COLO668 (cell line): Measurements from ENCODE around the gene OPCML.

Source experiments
- DNase-seq: peaks from one replicate; lab custom pipeline; 2025; ENCODE audit not compliant: unreplicated experiment; lab: John Stamatoyannopoulos, UW

OPCML gene

GRCh38 chr11:132463295-132464002 lies 1068.9 kb downstream of the OPCML start:
- no peak for DNase-seq

- no peak for DNase-seq
Observed at GRCh38 chr11:132459736-132460135, 1072.6 kb downstream of the OPCML start.

- peak; percentile 23 for DNase-seq
Observed at GRCh38 chr11:132457445-132457844, 1074.9 kb downstream of the OPCML start.

GRCh38 chr11:132456751-132457328 lies 1075.5 kb downstream of the OPCML start:
- DNase-seq: peak; percentile 58

- DNase-seq: no peak
Observed at GRCh38 chr11:132455044-132455443, 1077.3 kb downstream of the OPCML start.

- DNase-seq: no peak
Observed at GRCh38 chr11:132453406-132453805, 1078.9 kb downstream of the OPCML start.

GRCh38 chr11:132452616-132453015 lies 1079.7 kb downstream of the OPCML start:
- no peak for DNase-seq

- DNase-seq: no peak
Observed at GRCh38 chr11:132451942-132452601, 1080.2 kb downstream of the OPCML start.

- DNase-seq: no peak
Observed at GRCh38 chr11:132450631-132451030, 1081.7 kb downstream of the OPCML start.

GRCh38 chr11:132448334-132448995 lies 1083.8 kb downstream of the OPCML start:
- no peak for DNase-seq

- no peak for DNase-seq
Observed at GRCh38 chr11:132447761-132448160, 1084.5 kb downstream of the OPCML start.

- no peak for DNase-seq
Observed at GRCh38 chr11:132445859-132446291, 1086.4 kb downstream of the OPCML start.

- no peak for DNase-seq
Observed at GRCh38 chr11:132444911-132445310, 1087.4 kb downstream of the OPCML start.

- DNase-seq: no peak
Observed at GRCh38 chr11:132439711-132440255, 1092.5 kb downstream of the OPCML start.

GRCh38 chr11:132438418-132438817 lies 1093.9 kb downstream of the OPCML start:
- DNase-seq: no peak

- DNase-seq: peak; percentile 35
Observed at GRCh38 chr11:132430429-132431062, 1101.8 kb downstream of the OPCML start.

- no peak for DNase-seq
Observed at GRCh38 chr11:132429685-132430084, 1102.6 kb downstream of the OPCML start.

GRCh38 chr11:132427611-132428010 lies 1104.7 kb downstream of the OPCML start:
- peak; percentile 7 for DNase-seq

GRCh38 chr11:132424433-132424832 lies 1107.9 kb downstream of the OPCML start:
- no peak for DNase-seq

- peak; percentile 76 for DNase-seq
Observed at GRCh38 chr11:132423266-132423665, 1109.0 kb downstream of the OPCML start.

- peak; percentile 33 for DNase-seq
Observed at GRCh38 chr11:132422722-132423121, 1109.6 kb downstream of the OPCML start.
